Astrocyte of the spinal cord (primary cell): ENCODE data around the gene ADARB2.

ENCODE experiments used
- DNase-seq: peaks from one replicate; pipeline ENCODE4 v3.0.0; 2011; ENCODE audit warnings: low read depth, low spot score
- H3K4me3 ChIP-seq: 2 replicates; pipeline ENCODE4 v1.5.1; 2011; ENCODE audit warnings: low read depth, mild to moderate bottlenecking, low read length, moderate library complexity
- CTCF ChIP-seq: IDR thresholded peaks from 2 replicates; pipeline ENCODE4 v1.5.1; 2012; ENCODE audit warnings: low read depth, mild to moderate bottlenecking, low read length, inconsistent platforms
- in situ Hi-C: cut with HindIII; loops from 2 replicates; pipeline ENCODE4 v1.10.0; 2017; ENCODE audit warnings: low sequenced_read_pairs

The ADARB2 gene

DNA sequence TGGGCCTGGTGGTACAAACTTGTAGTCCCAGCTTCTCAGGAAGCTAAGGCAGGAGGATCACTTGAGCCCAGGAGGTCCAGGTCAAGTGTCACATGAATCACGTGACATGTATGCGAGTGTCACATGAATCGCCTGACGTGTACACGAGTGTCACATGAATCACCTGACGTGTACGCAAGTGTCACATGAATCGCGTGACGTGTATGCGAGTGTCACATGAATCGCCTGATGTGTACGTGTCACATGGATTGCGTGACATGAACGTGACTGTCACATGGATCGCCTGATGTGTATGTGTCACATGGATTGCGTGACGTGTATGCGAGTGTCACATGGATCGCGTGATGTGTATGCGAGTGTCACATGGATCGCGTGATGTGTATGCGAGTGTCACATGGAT, 9.5 kb upstream of the ADARB2 start:
- no peak for DNase-seq
- no peak for TF ChIP-seq CTCF
- H3K4me3 ChIP-seq = no peak overlapping the region
- in situ Hi-C loops = no loop called here

- in situ Hi-C loops = no loop called here
- no peak overlapping the region for H3K4me3 ChIP-seq
- TF ChIP-seq CTCF = no peak
- no peak for DNase-seq
Measured at GRCh38 chr10:1745780-1746456, 8.6 kb upstream of the ADARB2 start.

GRCh38 chr10:1744524-1744923, 7.2 kb upstream of the ADARB2 start:
- no peak overlapping the region for H3K4me3 ChIP-seq
- in situ Hi-C loops = no loop called here
- no peak for DNase-seq
- TF ChIP-seq CTCF = no peak

- in situ Hi-C loops = no loop called here
- DNase-seq = no peak
- no peak for TF ChIP-seq CTCF
Measured at GRCh38 chr10:1743141-1743540, 5.8 kb upstream of the ADARB2 start.

GRCh38 chr10:1741450-1741849, 4.1 kb upstream of the ADARB2 start:
- in situ Hi-C loops = no loop called here
- TF ChIP-seq CTCF = no peak
- no peak overlapping the region for H3K4me3 ChIP-seq
- DNase-seq = no peak

More at GRCh38 chr10:1743141-1743540, 5.8 kb upstream of the ADARB2 start:
- no peak overlapping the region for H3K4me3 ChIP-seq

DNA sequence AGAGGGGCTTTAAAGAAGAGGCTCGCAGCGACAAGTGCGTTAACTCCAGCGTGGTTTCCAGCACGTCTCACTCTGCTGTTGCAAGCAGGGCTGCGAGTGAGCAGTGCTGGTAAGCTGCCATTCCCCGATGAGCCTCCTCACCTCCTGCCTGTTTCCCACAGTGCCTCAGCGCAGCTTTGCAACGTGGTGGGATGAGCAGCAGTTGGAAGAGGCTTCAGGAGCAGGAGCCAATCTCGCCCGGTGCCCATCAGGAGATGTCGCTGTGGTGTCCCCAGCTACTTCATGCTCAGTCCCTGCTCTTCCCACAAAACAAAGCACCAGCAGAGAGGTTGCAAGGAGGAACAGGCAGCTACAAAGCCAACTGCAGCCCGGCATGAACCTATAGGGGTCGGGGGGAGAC, 2.4 kb upstream of the ADARB2 start:
- no peak for TF ChIP-seq CTCF
- no peak overlapping the region for H3K4me3 ChIP-seq
- in situ Hi-C loops = no loop called here
- DNase-seq = no peak

GRCh38 chr10:1738950-1739349, 1.6 kb upstream of the ADARB2 start:
- no peak overlapping the region for H3K4me3 ChIP-seq
- in situ Hi-C loops = no loop called here
- no peak for DNase-seq
- TF ChIP-seq CTCF = no peak
